ENCODE measurements around the gene IL10RB. TPM values are rescaled to one million over a fixed set of nuclear protein-coding genes. Genes with fewer than 3 reads are reported as not detected.

IL10RB gene
- total and polyA plus RNA-seq, 2 of the 13 experiments (the other 11 are each of a cell fraction or from before 2014, with no cell fraction given), result 17.4 to 18.2 TPM

DNA sequence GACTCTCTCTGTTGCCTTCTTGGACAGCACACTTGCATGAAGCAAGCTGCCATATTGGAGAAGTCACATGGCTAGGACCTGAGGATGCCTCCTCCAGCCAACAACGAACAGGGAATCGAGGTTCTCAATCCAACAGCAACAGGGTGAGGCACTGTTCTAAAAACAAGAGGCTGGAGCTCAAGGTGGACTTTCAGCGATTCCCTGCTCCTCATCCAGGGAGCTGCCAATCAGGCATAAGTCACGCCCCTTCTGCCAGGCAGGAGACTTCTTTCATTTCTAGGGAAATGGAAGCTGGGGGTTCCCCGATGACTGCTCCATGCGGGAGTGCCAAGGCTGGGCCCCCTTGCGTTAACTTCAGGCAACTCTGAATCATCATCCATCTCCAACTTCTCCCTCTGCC, 35.9 kb downstream of the IL10RB start:
- FAIRE-seq, result no peak
- H2AFZ ChIP-seq (ENCODE audit: low read length), result no peak overlapping the region
- H3K4me2 ChIP-seq (ENCODE audit: low read depth, low read length), result no peak overlapping the region
- no TSS peak for BruUV-seq (replicated peaks)
- ATAC-seq, result no peak
- no peaks in the 10 kb centered on the region for H3K36me3 ChIP-seq (replicated peaks in 1 of 2; ENCODE audit: control insufficient read depth in 1 of 2, insufficient read depth in 2 of 2, low read length in 2 of 2)
- CTCF ChIA-PET (ENCODE audit: low intra/inter-chr PET ratio, low total read pairs), result interaction anchor here (1.6 kb wide), 1 partner anchor 102 kb away, joined by 9 read pairs; no protein-coding TSS in a partner anchor
- H3K9me3 ChIP-seq (ENCODE audit: low read length), result no peaks in the 10 kb centered on the region
- H3K79me2 ChIP-seq (ENCODE audit: insufficient read depth, low read length), result no peaks in the 10 kb centered on the region
- in situ Hi-C loops (cut with HindIII; ENCODE audit: extremely low pct_ligation_motif_present, low pct_unique_long_range_greater_than_20kb), result no loop called here
- H3K27me3 ChIP-seq (ENCODE audit: control insufficient read depth in 1 of 2, insufficient read depth in 2 of 2, low read length in 2 of 2), result no peaks in the 10 kb centered on the region
- 86% methylated on average over 6 of the region's 7 CpGs for WGBS (ENCODE audit: low lambda C conversion rate)
- H3K4me3 ChIP-seq (replicated peaks in 1 of 3; ENCODE audit: insufficient read depth in 1 of 3, low read depth in 2 of 3, low read length in 3 of 3), result no peak overlapping the region
- no peaks in the 10 kb centered on the region for H4K20me1 ChIP-seq (ENCODE audit: insufficient read depth, low read length)
- no peak overlapping the region for H3K9ac ChIP-seq (ENCODE audit: insufficient read depth, low read depth, low read length)
- TF ChIP-seq PHB2 (IDR thresholded peaks at IDR 0.05; ENCODE audit: partially characterized antibody) (no peak), EEA1 (CRISPR knock-in tag; IDR thresholded peaks at IDR 0.05; ENCODE audit: borderline replicate concordance) (no peak), GABPB1 (CRISPR knock-in tag; IDR thresholded peaks at IDR 0.05) (no peak), CHCHD3 (CRISPR knock-in tag; IDR thresholded peaks at IDR 0.05) (no peak), ZMAT3 (CRISPR knock-in tag; conservative IDR thresholded peaks at IDR 0.05) (no peak), FOXA3 (CRISPR knock-in tag; IDR thresholded peaks at IDR 0.05) (no peak), ZNF660 (CRISPR knock-in tag; IDR thresholded peaks at IDR 0.05; ENCODE audit: borderline replicate concordance, low read depth) (no peak), ZNF782 (CRISPR knock-in tag; IDR thresholded peaks at IDR 0.05; ENCODE audit: borderline replicate concordance) (no peak)
- TF ChIP-seq, protein P1, sequence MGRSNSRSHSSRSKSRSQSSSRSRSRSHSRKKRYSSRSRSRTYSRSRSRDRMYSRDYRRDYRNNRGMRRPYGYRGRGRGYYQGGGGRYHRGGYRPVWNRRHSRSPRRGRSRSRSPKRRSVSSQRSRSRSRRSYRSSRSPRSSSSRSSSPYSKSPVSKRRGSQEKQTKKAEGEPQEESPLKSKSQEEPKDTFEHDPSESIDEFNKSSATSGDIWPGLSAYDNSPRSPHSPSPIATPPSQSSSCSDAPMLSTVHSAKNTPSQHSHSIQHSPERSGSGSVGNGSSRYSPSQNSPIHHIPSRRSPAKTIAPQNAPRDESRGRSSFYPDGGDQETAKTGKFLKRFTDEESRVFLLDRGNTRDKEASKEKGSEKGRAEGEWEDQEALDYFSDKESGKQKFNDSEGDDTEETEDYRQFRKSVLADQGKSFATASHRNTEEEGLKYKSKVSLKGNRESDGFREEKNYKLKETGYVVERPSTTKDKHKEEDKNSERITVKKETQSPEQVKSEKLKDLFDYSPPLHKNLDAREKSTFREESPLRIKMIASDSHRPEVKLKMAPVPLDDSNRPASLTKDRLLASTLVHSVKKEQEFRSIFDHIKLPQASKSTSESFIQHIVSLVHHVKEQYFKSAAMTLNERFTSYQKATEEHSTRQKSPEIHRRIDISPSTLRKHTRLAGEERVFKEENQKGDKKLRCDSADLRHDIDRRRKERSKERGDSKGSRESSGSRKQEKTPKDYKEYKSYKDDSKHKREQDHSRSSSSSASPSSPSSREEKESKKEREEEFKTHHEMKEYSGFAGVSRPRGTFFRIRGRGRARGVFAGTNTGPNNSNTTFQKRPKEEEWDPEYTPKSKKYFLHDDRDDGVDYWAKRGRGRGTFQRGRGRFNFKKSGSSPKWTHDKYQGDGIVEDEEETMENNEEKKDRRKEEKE (IDR thresholded peaks at IDR 0.05), result no peak
- TF ChIP-seq, protein P2, sequence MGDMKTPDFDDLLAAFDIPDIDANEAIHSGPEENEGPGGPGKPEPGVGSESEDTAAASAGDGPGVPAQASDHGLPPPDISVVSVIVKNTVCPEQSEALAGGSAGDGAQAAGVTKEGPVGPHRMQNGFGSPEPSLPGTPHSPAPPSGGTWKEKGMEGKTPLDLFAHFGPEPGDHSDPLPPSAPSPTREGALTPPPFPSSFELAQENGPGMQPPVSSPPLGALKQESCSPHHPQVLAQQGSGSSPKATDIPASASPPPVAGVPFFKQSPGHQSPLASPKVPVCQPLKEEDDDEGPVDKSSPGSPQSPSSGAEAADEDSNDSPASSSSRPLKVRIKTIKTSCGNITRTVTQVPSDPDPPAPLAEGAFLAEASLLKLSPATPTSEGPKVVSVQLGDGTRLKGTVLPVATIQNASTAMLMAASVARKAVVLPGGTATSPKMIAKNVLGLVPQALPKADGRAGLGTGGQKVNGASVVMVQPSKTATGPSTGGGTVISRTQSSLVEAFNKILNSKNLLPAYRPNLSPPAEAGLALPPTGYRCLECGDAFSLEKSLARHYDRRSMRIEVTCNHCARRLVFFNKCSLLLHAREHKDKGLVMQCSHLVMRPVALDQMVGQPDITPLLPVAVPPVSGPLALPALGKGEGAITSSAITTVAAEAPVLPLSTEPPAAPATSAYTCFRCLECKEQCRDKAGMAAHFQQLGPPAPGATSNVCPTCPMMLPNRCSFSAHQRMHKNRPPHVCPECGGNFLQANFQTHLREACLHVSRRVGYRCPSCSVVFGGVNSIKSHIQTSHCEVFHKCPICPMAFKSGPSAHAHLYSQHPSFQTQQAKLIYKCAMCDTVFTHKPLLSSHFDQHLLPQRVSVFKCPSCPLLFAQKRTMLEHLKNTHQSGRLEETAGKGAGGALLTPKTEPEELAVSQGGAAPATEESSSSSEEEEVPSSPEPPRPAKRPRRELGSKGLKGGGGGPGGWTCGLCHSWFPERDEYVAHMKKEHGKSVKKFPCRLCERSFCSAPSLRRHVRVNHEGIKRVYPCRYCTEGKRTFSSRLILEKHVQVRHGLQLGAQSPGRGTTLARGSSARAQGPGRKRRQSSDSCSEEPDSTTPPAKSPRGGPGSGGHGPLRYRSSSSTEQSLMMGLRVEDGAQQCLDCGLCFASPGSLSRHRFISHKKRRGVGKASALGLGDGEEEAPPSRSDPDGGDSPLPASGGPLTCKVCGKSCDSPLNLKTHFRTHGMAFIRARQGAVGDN (CRISPR knock-in tag; IDR thresholded peaks at IDR 0.05), result no peak
- H3K27ac ChIP-seq (ENCODE audit: extremely low read length, insufficient read depth, low read length), result no peak overlapping the region
- intact Hi-C loops (cut with micrococcal nuclease; ENCODE audit: unreplicated experiment), result no loop called here
- DNase-seq (ENCODE audit: low spot score), result no peak
- POLR2A ChIA-PET, result no interaction called here
- H3K4me1 ChIP-seq (ENCODE audit: insufficient read depth, low read length), result peaks cover 53% of the 10 kb centered on the region
